ENCODE data around the gene ZBTB7A. TPM values are rescaled to one million over a fixed set of nuclear protein-coding genes. Genes with fewer than 3 reads are reported as not detected.

Gene ZBTB7A
- total and polyA plus RNA-seq, 10 of the 15 experiments (the other 5 are each of a cell fraction or from before 2014, with no cell fraction given), result 0.26 to 42.4 (median 4.5) TPM

DNA sequence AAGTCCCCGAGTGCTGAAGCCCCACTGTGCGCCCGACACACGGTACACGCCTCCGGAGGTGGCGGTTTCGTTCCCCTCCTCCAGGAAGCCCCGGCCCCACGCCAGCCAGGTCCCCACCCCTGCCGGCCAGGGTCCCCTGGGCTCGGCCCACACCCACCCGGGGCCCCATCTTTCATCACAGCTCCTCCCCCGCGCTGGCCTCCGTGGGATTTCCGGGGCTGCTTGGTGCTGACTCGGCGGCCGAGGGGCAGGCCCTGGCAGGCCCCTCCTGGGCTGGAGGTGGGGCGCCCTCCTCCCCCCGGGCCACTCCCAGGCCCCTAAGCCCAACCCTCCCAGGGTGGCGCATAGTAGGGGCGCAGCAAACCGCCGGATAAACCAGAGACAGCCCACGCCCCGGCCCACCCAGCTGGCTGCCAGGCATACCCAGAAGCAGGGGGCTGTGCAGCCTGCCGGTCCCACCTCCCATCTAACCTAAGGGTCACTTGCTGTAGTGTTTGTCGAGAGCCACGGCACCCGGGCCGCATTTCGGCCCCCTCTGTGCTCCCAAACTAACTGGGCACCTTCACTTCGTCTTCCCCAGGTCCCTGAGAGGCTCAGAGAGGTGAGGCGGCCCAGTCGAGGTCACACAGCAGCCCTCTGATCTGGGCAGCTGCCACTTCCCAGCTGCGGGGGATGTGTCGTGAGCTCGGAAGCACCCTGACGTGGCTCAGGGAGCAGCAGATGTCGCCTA is 6.6 kb downstream of the ZBTB7A start (continued):
- TF ChIP-seq, protein P1, sequence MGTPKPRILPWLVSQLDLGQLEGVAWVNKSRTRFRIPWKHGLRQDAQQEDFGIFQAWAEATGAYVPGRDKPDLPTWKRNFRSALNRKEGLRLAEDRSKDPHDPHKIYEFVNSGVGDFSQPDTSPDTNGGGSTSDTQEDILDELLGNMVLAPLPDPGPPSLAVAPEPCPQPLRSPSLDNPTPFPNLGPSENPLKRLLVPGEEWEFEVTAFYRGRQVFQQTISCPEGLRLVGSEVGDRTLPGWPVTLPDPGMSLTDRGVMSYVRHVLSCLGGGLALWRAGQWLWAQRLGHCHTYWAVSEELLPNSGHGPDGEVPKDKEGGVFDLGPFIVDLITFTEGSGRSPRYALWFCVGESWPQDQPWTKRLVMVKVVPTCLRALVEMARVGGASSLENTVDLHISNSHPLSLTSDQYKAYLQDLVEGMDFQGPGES (IDR thresholded peaks at IDR 0.05), result no peak
- TF ChIP-seq, protein P2, sequence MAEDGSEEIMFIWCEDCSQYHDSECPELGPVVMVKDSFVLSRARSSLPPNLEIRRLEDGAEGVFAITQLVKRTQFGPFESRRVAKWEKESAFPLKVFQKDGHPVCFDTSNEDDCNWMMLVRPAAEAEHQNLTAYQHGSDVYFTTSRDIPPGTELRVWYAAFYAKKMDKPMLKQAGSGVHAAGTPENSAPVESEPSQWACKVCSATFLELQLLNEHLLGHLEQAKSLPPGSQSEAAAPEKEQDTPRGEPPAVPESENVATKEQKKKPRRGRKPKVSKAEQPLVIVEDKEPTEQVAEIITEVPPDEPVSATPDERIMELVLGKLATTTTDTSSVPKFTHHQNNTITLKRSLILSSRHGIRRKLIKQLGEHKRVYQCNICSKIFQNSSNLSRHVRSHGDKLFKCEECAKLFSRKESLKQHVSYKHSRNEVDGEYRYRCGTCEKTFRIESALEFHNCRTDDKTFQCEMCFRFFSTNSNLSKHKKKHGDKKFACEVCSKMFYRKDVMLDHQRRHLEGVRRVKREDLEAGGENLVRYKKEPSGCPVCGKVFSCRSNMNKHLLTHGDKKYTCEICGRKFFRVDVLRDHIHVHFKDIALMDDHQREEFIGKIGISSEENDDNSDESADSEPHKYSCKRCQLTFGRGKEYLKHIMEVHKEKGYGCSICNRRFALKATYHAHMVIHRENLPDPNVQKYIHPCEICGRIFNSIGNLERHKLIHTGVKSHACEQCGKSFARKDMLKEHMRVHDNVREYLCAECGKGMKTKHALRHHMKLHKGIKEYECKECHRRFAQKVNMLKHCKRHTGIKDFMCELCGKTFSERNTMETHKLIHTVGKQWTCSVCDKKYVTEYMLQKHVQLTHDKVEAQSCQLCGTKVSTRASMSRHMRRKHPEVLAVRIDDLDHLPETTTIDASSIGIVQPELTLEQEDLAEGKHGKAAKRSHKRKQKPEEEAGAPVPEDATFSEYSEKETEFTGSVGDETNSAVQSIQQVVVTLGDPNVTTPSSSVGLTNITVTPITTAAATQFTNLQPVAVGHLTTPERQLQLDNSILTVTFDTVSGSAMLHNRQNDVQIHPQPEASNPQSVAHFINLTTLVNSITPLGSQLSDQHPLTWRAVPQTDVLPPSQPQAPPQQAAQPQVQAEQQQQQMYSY (CRISPR knock-in tag; IDR thresholded peaks at IDR 0.05), result no peak
- TF ChIP-seq WRNIP1 (IDR thresholded peaks at IDR 0.05; ENCODE audit: borderline replicate concordance, low read depth, low read length) (no peak), GATAD2B (conservative IDR thresholded peaks at IDR 0.05; ENCODE audit: low read depth) (0 out of 2 replicates have a peak, but pooled peaks have one; percentile 59), NR2C2 (IDR thresholded peaks at IDR 0.05; ENCODE audit: borderline replicate concordance, control insufficient read depth, insufficient read length, low read depth) (no peak), MEF2B (IDR thresholded peaks at IDR 0.05; ENCODE audit: partially characterized antibody, poor library complexity, severe bottlenecking) (peak; percentile 73), NR2F1 (conservative IDR thresholded peaks at IDR 0.05) (peak; percentile 48; the same call in 1 of the 2 replicates), SREBF1 (IDR thresholded peaks at IDR 0.05; ENCODE audit: low read length) (no peak), ZNF207 (IDR thresholded peaks at IDR 0.05; ENCODE audit: borderline replicate concordance) (0 out of 2 replicates have a peak, but pooled peaks have one; percentile 12), CREB1 (IDR thresholded peaks at IDR 0.05; ENCODE audit: low read depth) (no peak), SP1 (IDR thresholded peaks at IDR 0.05; ENCODE audit: low read depth, low read length) (peak; percentile 24), EZH2 (IDR thresholded peaks at IDR 0.05; ENCODE audit: borderline replicate concordance, control insufficient read depth, low read depth, low read length) (no peak), TBL1XR1 (IDR thresholded peaks at IDR 0.05; ENCODE audit: low read depth, low read length) (no peak), SMARCA5 (IDR thresholded peaks at IDR 0.05) (peak; percentile 99), SMAD5 (IDR thresholded peaks at IDR 0.05; ENCODE audit: low read depth) (no peak), PAX5 (IDR thresholded peaks at IDR 0.05; ENCODE audit: borderline replicate concordance, low read depth, low read length) (0 out of 2 replicates have a peak, but pooled peaks have one; percentile 11), CHD4 (IDR thresholded peaks at IDR 0.05) (no peak), NFXL1 (IDR thresholded peaks at IDR 0.05; ENCODE audit: borderline replicate concordance) (peak; percentile 93), CHD1 (IDR thresholded peaks at IDR 0.05; ENCODE audit: low read depth, low read length) (no peak)
- TF ChIP-seq, protein P3, sequence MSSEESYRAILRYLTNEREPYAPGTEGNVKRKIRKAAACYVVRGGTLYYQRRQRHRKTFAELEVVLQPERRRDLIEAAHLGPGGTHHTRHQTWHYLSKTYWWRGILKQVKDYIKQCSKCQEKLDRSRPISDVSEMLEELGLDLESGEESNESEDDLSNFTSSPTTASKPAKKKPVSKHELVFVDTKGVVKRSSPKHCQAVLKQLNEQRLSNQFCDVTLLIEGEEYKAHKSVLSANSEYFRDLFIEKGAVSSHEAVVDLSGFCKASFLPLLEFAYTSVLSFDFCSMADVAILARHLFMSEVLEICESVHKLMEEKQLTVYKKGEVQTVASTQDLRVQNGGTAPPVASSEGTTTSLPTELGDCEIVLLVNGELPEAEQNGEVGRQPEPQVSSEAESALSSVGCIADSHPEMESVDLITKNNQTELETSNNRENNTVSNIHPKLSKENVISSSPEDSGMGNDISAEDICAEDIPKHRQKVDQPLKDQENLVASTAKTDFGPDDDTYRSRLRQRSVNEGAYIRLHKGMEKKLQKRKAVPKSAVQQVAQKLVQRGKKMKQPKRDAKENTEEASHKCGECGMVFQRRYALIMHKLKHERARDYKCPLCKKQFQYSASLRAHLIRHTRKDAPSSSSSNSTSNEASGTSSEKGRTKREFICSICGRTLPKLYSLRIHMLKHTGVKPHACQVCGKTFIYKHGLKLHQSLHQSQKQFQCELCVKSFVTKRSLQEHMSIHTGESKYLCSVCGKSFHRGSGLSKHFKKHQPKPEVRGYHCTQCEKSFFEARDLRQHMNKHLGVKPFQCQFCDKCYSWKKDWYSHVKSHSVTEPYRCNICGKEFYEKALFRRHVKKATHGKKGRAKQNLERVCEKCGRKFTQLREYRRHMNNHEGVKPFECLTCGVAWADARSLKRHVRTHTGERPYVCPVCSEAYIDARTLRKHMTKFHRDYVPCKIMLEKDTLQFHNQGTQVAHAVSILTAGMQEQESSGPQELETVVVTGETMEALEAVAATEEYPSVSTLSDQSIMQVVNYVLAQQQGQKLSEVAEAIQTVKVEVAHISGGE (CRISPR knock-in tag; IDR thresholded peaks at IDR 0.05), result no peak
- TF ChIP-seq, protein P4, sequence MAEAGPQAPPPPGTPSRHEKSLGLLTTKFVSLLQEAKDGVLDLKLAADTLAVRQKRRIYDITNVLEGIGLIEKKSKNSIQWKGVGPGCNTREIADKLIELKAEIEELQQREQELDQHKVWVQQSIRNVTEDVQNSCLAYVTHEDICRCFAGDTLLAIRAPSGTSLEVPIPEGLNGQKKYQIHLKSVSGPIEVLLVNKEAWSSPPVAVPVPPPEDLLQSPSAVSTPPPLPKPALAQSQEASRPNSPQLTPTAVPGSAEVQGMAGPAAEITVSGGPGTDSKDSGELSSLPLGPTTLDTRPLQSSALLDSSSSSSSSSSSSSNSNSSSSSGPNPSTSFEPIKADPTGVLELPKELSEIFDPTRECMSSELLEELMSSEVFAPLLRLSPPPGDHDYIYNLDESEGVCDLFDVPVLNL (IDR thresholded peaks at IDR 0.05; ENCODE audit: low read depth, low read length), result no peak

All from GM12878 (cell line).